GM19238 (cell line): ENCODE data around the gene UBE2H.
"Not testable (repeated sequence)": the region's sequence is repeated elsewhere in the genome, so short reads cannot be mapped to it uniquely, and the experiment has no call there.

Experiments
- DNase-seq: peaks from one replicate; pipeline ENCODE4 v3.0.0; 2011; ENCODE audit warnings: low spot score; ENCODE audit not compliant: insufficient read length

Gene UBE2H

DNA sequence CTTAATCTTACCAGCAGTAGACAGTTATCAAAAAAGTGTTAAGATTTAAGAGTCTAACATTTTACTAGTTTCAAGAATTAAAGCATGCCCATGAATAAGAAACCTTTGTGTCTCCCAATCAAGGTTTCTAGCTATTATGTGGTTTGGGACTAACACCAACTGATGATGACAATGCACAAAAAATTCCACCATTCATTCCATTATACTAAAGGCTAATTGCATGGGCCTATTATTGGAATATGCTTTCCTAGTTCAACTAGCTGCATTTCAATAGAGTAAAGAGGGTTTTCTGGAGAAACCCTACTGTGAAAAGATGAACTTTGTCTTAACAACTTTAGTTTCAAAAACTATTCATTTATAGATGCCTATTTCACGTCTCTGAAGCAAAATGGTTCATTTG lies 44.6 kb downstream of the UBE2H start:
- DNase-seq: no peak

DNA sequence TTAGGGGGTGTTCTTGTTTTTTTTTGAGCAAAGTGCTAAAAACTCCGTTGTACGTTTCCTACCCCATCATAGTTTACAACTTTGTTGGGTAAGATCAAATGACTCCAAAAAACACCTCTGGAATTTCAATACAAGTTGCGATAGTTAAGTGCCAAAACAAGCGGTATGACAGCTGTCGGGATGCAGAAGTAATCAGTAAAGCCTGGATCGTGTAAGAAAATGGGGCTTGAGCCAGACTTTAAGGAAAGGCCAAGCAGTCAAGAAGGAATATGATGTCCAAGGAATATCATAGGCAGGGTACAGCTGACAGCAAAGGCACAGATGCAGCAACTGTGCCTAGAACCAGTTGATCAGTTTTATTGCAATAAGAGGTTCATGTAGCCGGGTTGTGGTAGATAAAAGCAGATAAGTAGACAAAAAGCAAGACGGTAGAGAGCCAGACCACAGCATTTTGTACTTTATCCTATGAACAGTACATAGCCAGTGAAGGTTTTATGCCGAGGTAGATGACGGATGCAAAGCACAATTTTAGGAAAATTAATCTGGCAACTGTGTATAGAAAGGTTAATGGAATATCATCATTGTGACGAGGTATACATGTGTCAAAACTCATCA lies 45.5 kb downstream of the UBE2H start:
- no peak for DNase-seq

DNA sequence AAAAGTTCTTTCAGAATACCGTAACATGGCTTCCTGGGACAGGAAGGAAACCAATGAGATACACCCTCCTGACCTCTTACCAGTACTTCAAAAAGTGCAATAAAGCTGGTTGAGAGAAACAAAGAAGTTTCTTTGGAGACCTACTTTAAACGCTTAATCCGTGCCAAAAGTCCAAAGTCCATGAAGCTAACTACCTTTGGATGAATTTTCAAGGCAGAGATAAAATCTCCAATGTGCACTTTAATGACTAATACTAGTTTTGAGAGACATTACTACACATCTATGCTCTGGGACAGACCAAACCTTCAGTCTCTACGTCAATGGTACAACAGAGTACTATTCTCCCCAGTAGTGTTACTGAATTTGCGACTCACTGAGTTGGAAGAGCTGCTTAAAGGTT lies 46.1 kb downstream of the UBE2H start:
- no peak for DNase-seq

- peak; percentile 15 for DNase-seq
Observed at GRCh38 chr7:129903935-129904334, 48.8 kb downstream of the UBE2H start.

GRCh38 chr7:129902788-129903422 lies 49.9 kb downstream of the UBE2H start:
- DNase-seq: no peak

DNA sequence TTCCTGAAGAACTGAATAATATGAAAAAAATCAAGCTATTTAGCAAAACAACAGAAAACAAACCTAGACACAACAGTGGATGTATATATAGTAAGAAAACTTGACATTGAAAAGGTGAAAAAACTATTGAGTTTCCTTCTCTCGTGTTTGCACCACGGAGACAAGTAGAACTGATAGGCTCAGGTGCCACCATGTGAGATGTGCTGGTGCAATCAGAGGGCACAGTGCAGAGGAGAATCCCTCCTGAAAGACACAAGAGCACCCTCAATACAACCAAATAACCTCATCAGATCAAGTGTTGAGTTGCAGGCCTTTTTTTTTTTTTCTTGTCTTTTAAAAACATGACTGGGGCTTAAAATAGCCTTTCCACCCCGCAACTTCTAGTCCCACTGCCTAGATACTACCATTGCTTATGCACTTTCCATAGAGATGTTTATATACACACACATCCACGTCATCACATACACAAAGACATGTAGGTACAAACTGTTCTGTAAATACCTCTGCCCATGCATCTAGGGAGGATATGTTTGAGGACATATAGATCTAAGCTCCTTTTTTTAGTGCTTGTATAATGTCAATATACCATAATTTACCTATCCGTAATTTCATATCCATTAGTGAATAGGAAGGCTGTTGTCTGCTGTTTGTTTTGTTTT lies 54.1 kb downstream of the UBE2H start:
- DNase-seq: no peak

DNA sequence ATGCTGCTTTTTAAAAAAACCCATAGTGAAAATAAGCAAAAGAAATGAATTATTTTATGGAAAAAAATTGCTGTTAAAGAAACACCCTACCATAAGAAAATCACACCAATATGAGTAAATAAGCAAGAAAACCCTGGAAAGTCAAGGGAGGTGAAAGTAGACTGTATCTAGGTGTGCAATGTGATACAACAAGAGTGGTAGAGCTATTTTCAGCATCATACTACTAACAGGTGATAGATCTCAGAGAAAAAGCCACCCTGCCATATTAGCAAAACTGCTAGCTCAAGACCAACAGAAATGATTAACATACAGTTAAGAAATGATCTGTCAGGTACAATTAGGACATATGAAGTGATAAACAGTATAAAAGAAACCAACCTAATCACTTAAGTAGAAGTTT lies 54.8 kb downstream of the UBE2H start:
- DNase-seq: no peak

DNA sequence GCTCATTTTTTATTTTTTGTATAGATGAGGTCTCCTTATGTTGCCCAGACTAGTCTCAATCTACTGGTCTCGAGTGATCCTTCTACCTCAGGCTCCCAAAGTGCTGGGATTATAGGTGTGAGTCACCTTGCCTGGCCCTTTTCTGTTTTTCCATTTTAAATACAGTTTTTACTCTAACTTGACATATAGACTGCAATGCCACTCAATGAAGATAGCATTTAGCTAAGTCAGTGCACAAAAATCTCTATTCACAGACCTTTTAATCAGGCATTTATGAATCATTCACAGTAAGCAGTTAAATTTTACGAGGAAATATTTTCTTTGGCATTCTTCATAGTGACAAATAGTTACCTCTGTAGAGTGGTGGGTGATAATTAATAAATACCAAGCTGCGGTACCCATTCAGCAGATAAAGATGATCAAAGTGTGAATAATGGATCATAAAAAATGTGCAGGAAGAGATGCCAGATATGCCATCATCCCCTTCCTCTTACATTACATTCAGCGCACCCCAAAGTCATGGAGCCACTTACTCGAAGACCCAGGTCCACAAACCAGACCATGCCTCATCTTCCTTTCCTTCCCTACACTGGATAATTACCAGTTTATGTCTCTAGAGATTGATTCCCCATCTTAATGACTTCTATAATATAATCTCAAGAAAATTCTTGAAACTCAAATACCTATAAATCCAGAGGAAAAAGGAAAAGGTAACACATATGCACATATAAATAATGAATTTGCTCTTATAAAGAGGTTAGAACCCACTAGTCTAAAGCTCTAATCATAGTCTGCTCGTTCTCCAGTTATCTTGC lies 56.0 kb downstream of the UBE2H start:
- DNase-seq: no peak

- not testable (repeated sequence) for DNase-seq
Observed at GRCh38 chr7:129894184-129894583, 58.6 kb downstream of the UBE2H start.

DNA sequence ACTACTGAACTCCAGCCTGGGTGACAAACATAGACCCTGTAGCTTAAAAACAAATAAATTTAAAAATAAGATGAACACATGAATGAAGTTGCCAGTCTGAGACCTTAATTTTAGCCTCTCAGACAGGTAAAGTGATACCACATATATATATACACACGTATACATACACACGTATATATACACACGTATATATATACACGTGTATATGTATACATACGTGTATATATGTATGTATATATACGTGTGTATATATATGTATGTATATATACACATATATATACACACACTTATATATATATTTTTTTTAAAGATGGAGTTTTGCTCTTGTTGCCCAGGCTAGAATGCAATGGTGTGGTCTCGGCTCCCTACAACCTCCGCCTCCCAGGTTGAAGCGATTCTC lies 62.7 kb downstream of the UBE2H start:
- no peak for DNase-seq

- no peak for DNase-seq
Observed at GRCh38 chr7:129889133-129889844, 63.5 kb downstream of the UBE2H start.

DNA sequence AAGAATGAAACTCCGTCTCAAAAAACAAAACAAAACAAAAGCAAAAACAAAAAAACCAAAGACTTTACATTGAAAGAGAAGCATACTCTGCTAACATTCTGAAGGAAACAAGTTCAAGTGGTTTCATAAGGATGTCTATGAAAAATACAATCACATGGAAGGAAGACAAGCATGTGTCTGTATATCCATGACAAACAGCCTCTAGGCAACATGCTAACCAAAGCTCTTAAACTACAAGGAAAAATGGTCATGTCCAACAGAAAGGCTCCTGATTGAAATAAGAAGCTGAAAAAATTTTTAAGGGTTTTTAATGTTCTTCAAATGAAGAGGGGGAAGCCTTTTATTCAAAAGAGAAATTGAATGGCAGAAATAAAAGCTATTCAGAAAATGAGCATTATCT lies 64.9 kb downstream of the UBE2H start:
- no peak for DNase-seq

GRCh38 chr7:129886818-129887186 lies 66.0 kb downstream of the UBE2H start:
- DNase-seq: no peak

DNA sequence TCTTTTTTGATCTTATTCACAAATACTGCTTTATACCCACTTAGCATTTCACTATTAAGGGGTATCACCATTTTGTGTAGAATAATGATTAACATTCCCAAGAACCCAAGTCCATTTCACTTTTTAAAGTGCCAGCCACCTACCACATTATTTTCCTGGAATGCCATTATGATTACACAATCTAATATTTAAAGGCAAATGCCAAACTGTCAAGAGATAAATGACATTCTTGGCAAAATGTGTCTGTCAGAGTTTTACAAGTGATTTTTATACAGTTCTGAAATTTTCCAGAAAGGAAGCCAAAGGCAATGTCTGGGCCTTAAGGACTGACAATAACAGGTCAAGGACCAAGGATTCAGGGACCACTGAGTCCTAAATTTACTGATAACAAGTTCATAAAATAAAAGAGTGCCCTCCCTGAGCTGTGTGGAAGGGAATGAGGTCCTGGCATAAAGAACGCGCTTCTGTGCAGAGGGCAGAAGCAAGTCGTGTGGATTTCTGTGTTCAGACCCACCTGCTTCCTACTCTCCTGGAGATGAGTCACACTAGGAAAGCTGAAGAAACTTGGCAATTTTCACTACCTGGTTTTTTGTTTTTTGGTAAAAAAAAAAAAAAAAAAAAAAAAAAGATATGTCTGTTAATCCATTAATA lies 66.5 kb downstream of the UBE2H start:
- DNase-seq: no peak

GRCh38 chr7:129884495-129884894 lies 68.3 kb downstream of the UBE2H start:
- DNase-seq: no peak

- no peak for DNase-seq
Observed at GRCh38 chr7:129883151-129883550, 69.6 kb downstream of the UBE2H start.

DNA sequence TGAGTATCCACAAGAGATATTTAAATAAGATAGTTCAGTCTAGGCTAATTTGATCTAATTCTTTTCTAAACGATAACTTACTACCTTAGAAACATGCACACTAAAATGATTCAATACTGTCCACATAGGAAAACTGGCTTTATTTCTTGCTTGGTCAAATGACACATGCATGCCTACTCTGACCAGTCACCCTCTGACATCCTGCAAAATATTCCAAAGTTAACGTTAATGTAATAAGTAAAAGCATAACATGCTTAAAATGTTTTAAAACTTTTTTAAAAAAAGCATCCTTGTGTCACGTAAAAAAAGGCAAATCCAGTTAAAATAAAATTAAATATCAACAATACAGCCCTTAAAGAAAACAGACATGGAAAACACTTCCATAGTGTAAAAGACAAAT lies 70.2 kb downstream of the UBE2H start:
- no peak for DNase-seq

DNA sequence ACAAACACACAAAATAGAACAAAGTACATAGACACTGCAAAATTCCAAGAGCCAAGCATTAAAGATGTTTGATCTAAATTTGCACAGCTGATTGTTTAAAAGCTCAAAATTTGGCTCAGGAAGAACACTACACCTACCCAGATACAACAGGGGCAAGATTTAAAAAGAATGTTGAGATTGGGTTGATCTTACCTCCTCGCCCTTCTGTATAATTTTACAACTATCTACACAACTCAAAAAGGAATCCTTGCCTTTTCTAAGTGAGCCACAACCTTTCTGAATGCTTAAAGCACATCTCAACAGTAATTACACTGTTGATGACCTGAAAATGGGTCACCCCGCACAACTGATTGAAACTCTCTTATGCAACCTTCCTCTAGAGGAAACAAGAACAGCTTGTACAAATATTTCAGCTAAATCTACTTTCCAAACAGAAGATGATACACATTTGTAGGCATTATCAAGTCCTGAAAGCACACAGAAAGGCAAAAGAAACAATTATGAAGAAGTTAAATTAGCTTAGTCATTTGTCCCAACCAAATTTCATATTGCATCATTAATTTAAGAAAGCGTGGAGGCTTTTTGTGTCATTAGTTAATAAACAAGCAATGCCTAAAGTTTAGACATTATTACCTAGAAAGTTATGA lies 75.5 kb downstream of the UBE2H start:
- DNase-seq: no peak

DNA sequence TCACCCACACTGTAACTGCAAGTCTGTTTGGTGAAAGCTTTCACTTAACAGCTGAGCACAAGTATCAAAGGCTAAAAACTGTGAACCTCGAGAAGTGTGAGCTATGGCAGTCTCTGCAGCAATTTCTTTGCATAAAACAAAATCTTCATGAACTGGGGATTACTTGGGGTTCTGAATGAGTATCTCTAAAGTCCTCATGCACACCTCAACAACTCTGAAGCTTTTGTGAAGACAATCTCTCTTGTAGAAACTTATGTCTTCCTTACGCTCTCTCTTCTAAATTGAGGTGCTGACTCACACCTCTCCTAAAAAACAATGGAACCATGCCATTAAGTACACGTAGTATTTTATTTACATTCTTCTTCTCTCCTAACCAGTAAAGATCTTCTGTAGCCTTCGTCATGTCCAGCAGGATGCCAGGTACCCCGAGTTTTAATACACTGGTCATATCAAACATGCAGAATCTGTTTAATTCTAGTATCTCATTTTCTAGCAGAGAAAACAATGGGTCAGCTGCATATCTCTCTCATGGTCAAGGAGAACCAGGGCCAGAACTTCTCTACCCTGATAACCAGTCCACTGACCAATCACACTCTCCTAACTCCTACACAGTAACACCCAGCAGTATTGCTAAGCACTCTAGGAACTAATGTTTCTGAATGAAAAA lies 76.9 kb downstream of the UBE2H start:
- DNase-seq: no peak

GRCh38 chr7:129875160-129875559 lies 77.6 kb downstream of the UBE2H start:
- no peak for DNase-seq
